ENCODE results near the gene TSGA10. TPM values are rescaled to one million over a fixed set of nuclear protein-coding genes. Genes with fewer than 3 reads are reported as not detected.

TSGA10 gene, protein sequence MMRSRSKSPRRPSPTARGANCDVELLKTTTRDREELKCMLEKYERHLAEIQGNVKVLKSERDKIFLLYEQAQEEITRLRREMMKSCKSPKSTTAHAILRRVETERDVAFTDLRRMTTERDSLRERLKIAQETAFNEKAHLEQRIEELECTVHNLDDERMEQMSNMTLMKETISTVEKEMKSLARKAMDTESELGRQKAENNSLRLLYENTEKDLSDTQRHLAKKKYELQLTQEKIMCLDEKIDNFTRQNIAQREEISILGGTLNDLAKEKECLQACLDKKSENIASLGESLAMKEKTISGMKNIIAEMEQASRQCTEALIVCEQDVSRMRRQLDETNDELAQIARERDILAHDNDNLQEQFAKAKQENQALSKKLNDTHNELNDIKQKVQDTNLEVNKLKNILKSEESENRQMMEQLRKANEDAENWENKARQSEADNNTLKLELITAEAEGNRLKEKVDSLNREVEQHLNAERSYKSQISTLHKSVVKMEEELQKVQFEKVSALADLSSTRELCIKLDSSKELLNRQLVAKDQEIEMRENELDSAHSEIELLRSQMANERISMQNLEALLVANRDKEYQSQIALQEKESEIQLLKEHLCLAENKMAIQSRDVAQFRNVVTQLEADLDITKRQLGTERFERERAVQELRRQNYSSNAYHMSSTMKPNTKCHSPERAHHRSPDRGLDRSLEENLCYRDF
- 1.1 and 2.5 TPM in 2 replicates for total RNA-seq

DNA sequence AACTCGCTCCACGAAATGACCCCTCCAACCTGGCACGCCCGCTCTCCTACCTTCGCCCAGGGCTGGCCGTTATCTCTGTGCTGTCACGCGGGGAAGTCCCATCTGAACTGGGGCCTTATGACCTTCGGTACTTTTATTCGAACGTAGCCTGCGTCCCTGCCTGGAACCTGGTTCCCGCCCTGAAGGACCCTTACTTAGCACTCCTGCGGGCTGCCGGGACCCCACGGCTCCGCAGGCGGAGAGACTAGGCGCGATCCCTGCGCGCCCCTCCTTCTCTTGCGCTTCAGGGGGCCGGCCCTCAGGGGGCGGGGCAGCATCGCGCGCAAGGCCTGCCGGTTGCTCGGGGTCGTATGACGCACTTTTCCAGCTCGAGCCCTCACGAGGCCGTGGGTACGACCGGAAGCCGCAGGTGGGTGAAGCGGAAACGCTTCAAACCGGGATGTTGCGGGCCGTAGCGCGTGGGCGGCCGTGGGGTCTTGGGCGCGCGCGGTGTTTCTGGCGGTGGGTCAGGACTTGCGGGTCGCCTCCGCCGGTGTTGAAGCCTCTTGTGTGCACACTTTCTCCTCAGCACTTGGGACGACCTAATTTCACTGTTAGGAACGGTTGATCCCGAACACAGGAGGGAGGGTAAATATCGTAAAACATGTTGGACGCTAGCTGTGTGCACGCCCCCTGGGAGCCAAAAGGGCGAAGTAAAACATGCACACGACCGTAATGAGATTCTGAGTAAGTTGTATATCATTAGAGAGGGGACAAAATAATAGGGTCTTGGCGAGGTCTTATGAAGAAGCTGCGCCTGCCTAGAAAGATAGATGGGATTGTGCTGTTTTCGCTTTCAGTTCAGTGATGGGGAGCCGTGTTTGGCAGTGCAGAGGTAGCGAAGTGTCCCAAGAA is at the start of gene TSGA10, which contains the start of gene LIPT1:
Gene TSGA10, minus strand, starts transcription at position 300 of the 894 bp plus-strand sequence. CDS start 45,503 bp downstream, outside the sequence.
Gene LIPT1, plus strand, starts transcription at position 325 of the 894 bp plus-strand sequence. CDS start 6,991 bp downstream, outside the sequence.

DNA sequence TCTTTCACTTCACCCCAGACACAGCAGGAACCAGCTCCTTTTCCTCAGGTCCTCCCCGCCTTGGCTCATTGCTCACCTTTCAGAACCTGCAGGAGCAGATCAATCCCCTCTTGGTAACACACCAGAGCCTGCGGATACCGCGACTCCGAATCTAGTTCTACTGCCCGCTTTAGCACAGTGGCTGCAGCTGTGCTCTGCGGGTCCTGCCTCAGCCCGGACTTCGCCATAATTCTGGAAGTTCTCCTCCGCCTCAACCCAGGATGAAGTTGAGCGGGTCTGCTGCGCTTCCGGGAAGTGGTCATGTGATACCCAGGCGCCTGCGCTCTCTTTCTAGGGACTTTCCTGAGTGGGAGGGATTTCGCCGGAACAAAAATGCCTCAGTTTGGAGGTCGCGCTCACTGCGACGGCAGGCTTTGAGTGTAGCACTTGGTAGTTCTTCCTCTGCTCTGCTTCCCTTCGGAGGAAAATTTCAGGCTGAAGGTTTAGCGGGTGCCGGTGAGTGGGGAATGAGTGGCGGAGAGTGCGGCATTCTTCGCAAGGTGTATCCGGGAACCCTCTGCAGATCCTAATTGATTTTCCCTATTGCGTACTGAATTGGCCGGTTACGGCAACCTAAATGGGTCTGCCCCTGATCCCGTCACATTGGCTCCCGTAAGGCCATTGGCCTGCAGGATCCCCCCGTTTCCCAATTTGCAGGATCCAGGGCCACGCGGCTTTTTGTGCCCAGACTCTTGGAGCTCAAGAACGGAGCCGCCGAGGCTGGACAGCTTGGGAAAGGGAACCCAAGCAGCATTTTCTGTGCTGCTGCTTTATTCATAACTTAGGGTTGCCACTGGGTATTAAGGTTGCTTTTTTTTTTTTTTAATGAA is 26.2 kb upstream of the TSGA10 start, which contains the start of the genes MITD1 and MRPL30:
Gene MITD1, minus strand, starts transcription at position 304 of the 869 bp plus-strand sequence. Its CDS starts 77 bp downstream, at position 227.
Gene MRPL30, plus strand, starts transcription at position 430 of the 869 bp plus-strand sequence. CDS start 5,020 bp downstream, outside the sequence.

DNA sequence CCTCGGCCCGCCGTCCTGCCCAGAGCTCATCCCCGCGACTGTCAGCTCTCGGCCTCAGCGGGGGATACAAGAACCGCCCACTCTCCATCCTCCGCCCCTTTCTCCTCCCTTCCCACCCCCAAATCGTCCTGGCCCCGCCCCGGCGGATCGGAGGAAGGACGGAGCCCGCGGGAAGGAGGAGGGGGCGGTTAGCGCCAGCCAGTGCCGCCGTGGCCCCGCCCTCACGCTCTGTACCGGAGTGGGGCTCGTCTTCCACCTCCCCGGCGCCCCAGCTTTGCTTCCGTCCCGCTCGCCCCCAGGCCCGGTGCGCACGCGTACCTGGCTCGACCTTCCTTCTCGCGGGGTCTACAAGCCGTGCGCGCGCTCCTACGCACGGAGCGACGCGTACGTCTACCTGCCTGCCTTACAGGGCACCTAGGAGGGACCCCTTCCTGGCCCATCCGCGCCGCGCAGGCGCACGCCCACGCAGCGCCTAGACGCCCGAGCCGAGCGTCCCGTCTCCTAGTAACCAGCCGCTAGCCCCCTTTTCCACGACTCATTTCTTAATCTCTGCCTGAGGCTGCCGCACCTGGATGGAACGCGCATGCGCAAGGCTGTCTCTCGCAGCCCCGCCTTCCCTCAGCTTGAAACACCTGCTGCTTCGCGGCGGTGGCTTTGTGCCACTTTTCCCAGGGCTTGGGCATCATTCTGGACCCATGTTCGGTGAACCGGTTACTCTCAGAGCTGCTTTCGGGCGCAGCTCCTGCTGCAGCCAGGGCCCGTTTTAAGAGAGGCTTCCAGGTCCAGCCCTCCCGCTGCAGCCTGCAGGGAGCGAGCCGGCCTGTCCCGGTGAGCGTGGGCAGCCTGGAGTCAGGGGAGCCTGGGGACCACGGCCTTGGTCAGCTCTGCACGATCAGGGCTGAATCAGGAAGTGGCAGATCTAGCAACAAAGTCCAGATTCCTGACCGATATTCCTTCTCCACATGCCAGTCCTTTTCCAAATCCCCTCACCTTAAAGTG is 13.3 kb downstream of the TSGA10 start, which contains the start of gene C2orf15:
Gene C2orf15, plus strand, starts transcription at position 598 of the 999 bp plus-strand sequence. CDS start 8,852 bp downstream, outside the sequence.

Other genes starting within 250 kb of the TSGA10 start
- under 0.01 and 0.12 TPM in 2 replicates for gene CRACDL, start 218.7 kb downstream of the TSGA10 start, total RNA-seq
- not detected in 2 replicates for gene C2orf15, start 13.2 kb downstream of the TSGA10 start, total RNA-seq
- 5.5 and 10.6 TPM in 2 replicates for gene LIPT1, start within 50 bp of the TSGA10 start, total RNA-seq
- gene MITD1, start 26.1 kb upstream of the TSGA10 start, total RNA-seq: 17.3 and 28.0 TPM in 2 replicates
- 22.4 and 22.6 TPM in 2 replicates for gene MRPL30, start 26.2 kb upstream of the TSGA10 start, total RNA-seq
- gene LYG2, start 100.7 kb upstream of the TSGA10 start, total RNA-seq: not detected in 2 replicates
- gene LYG1, start 146.3 kb upstream of the TSGA10 start, total RNA-seq: 1.3 TPM in 1 of 2 replicates, not detected in the other
- gene TXNDC9, start 181.4 kb upstream of the TSGA10 start, total RNA-seq: 31.1 and 56.2 TPM in 2 replicates
- 18.9 and 23.9 TPM in 2 replicates for gene EIF5B, start 182.4 kb upstream of the TSGA10 start, total RNA-seq